Cardiac fibroblast (primary cell): ENCODE results near the gene ACTL6A.
"Not testable (repeated sequence)": the region's sequence is repeated elsewhere in the genome, so short reads cannot be mapped to it uniquely, and the experiment has no call there.

Experiments used
- DNase-seq, 2 donors: peaks; one replicate each; pipeline versions ENCODE4 v3.0.0 to v3.0.0-alpha.2; 2010; ENCODE audit warnings: low read depth in 2 of 2
- H3K4me3 ChIP-seq, 2 donors: replicated peaks in 1 of 2; 1 replicate in 1 of 2; 2 replicates in 1 of 2; pipeline ENCODE4 v1.5.1; 2011; ENCODE audit warnings: low read depth in 2 of 2, low read length in 2 of 2, mild to moderate bottlenecking in 2 of 2, moderate library complexity in 1 of 2
- TF ChIP-seq, protein P1 (sequence below): IDR thresholded peaks from one replicate; pipeline ENCODE4 v1.5.1; 2011; ENCODE audit warnings: low read depth, mild to moderate bottlenecking, low read length, inconsistent platforms

Gene ACTL6A

DNA sequence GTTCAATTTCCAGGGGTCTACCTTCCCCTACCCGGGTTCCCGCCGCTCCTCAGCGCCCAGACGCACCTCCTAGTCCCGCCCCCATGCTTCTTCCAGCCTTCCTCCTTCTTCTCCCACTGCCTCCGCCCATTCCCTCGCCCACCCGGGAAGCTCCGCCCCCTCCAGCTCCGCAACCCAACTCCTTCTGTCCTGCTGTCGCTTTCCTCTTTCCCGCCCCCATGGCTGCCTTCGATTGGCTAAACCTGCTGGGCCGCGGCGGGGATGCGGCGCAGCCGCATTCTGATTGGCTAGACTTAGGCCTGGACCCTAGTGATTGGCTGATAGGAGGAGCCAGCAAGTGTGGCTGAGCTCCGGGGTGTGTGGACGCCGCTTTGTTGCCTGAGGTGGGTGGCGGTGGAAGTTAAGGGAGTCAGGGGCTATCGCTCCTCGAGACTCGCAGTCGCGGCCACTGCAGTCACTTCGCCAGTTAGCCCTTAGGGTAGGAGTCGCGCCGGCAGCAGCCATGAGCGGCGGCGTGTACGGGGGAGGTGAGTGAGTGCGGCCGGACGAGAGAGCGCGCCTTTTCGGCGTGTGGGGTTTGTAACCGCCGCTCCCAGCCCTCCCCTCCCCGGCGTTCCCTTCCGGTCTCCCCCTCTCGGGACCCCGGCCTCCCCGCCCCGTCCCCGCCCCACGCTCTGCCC is at the start of gene ACTL6A:
Gene ACTL6A, plus strand, starts transcription at position 336 of the 680 bp plus-strand sequence. Its CDS starts 167 bp downstream, at position 503.
- peak; percentile 100 for DNase-seq
- peak within 1 kb of the TSS; percentile 86 to 92 for H3K4me3 ChIP-seq
- TF ChIP-seq, protein P1, sequence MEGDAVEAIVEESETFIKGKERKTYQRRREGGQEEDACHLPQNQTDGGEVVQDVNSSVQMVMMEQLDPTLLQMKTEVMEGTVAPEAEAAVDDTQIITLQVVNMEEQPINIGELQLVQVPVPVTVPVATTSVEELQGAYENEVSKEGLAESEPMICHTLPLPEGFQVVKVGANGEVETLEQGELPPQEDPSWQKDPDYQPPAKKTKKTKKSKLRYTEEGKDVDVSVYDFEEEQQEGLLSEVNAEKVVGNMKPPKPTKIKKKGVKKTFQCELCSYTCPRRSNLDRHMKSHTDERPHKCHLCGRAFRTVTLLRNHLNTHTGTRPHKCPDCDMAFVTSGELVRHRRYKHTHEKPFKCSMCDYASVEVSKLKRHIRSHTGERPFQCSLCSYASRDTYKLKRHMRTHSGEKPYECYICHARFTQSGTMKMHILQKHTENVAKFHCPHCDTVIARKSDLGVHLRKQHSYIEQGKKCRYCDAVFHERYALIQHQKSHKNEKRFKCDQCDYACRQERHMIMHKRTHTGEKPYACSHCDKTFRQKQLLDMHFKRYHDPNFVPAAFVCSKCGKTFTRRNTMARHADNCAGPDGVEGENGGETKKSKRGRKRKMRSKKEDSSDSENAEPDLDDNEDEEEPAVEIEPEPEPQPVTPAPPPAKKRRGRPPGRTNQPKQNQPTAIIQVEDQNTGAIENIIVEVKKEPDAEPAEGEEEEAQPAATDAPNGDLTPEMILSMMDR: no peak

DNA sequence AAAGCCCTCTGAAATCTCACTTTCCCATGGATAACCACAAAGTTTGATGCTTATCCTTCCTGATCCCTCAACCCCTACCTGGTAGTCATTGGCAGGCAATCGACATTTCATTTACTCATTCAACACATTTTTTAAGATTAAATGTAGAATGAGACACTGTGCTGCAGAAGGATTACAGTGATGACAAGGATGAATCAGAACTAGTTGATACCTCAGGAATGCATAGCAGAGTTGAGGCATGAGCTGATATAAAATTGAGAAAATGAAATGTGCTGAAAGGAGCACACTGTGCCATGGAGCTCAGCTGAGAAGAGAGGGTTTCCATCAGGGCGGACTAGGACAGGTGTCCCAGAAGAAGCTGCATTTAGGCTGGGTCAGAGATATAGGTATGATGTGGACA is 48.9 kb upstream of the ACTL6A start:
- no peak overlapping the region for H3K4me3 ChIP-seq
- TF ChIP-seq, protein P1: no peak
- DNase-seq: peak in 1 of 2 donors; percentile 13

DNA sequence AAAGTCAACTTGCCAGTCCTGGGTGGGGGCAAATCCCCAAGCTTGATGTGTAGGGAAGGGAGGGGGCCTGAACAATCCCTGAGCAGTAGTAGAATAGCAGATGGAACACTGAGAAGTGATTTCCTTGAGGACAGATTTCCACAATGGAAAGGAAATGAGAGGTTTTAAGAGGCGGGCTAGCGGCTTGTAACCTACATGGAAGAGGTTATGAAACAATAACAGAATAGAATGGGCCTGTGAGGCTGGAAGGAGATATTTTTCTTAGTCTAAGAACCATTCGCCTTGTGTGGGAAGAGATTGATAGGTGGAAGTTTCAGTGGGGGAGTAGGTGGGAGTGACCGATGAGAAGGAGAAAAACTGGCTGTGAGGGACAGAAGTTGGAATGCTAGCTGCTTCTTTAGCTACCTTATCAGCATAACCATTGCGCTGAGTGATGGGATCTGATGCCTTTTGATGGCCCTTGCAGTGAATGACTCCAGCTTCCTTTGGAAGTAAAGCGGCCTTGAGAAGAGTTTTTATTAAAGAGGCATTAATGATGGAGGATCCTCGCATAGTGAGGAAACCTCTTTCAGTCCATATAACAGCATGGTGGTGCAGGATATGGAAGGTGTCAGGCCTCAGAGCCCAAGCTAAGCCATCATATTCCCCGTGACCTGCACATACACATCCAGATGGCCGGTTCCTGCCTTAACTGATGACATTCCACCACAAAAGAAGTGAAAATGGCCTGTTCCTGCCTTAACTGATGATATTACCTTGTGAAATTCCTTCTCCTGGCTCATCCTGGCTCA is 46.1 kb upstream of the ACTL6A start:
- DNase-seq, H3K4me3 ChIP-seq: not testable (repeated sequence)

DNA sequence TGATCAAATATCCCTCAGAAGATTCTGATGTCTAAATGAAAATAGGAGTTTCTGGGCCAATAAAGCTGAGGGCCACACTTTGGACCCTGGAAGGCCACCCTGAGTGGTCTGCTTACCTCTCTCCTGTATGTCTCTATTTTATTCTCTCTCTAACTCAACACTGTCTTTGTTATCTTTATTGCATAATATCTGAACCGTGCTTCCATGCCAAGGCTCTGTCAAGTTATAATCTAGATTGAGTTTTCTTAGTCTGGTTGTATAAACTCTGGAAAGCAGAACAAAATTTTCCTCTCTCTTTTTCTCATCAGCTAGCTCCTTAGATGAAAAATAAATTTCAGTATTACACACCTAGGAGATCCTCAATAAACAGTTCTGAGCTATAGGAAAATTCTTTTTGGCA is 36.2 kb upstream of the ACTL6A start:
- no peak overlapping the region for H3K4me3 ChIP-seq
- TF ChIP-seq, protein P1: no peak
- peak in 1 of 2 donors; percentile 21 for DNase-seq

DNA sequence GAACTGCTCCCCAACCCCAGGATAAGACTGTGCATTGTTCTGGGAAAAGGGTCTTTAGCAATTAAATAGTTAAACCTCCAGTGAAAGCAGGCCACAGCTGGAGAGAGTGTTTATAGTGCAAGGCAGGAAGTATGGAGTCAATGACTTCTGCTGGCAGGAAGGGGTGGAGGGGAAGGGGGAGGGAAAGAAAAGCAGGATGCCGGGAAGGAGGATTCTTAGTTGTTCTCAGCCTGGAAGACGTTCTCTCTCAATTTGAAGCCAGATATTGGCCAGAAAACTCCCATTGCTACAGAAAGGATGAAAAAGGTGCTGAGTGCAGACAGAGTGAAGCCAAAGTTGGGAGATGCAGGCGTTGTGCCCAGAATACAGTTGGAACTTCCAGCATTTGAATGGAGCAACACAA is 35.7 kb upstream of the ACTL6A start:
- DNase-seq: peak; percentile 83 to 96
- peak overlapping the region in 1 of 2 donors; percentile 39 for H3K4me3 ChIP-seq
- TF ChIP-seq, protein P1: no peak

DNA sequence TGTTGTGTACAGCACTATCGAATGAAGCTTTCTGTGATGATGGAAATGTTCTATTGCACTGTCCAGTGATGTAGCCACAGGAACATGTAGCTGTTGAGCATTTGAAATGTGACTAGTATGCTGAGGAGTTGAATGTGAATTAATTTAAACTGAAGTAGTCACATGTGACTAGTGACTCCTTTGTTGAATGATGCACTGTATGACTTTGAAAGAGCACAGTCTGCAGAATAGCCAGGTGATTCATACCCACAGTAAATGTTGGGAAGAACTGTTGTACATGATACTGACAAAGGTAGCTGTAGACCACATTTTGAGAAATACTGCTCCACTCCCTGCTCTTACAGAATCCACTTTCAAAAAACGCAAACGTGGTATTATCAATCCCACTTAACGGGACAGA is 34.0 kb upstream of the ACTL6A start:
- DNase-seq: peak in 1 of 2 donors; percentile 32
- TF ChIP-seq, protein P1: no peak
- H3K4me3 ChIP-seq: no peak overlapping the region

DNA sequence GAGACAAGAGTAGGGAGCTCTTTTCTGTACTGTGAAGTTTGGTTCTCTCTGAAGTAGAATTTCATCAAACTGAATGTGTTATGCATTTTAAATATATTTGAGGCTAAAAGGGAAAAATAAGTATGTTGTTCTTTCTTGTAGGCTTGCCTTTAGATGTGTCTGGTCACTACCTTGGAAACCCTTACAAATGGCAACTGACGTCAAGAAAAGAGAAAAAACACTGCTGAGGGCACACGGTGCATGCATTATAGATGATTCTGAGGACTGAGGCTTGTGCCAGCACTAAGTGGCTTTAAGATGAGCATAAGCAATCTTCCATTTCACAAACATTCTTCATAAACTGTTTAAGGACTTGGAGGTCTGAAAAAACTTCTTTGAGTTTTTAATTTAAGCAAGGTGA is 31.1 kb upstream of the ACTL6A start:
- TF ChIP-seq, protein P1: no peak

More for the DNA sequence above, 31.1 kb upstream of the ACTL6A start:
- no peak overlapping the region for H3K4me3 ChIP-seq
- DNase-seq: no peak
